GM12878 (cell line): ENCODE results near the gene SRCAP. TPM values are rescaled to one million over a fixed set of nuclear protein-coding genes. Genes with fewer than 3 reads are reported as not detected.

ENCODE experiments used
- ATAC-seq: fragments of 200-7000 bp; cut with Tn5 transposase; 3 replicates; pipeline ENCODE4 v1.9.1; 2020; ENCODE audit warnings: mild to moderate bottlenecking, moderate library complexity
- BruUV-seq: library from RNA; stranded (reverse); fragments of 400-500 nt; replicated peaks from 2 replicates; lab custom pipeline; 2021; lab: Mats Ljungman, UMichigan
- CTCF ChIA-PET: fragments of 300-600 bp; sonication (Branson Sonifier 250); formaldehyde crosslinking; extraction: SDS; loops from one replicate; lab custom pipeline; 2021; ENCODE audit warnings: inconsistent platforms; lab: Yijun Ruan, JAX
- POLR2A ChIA-PET: fragments of 350-600 bp; formaldehyde crosslinking; extraction: SDS; loops from one replicate; lab custom pipeline; 2021; ENCODE audit warnings: inconsistent platforms; lab: Charles Lee
- RAD21 ChIA-PET: fragments of 300-600 bp; sonication (Branson Sonifier 250); formaldehyde crosslinking; loops from one replicate; lab custom pipeline; 2023; ENCODE audit warnings: antibody characterized with exemption; ENCODE audit not compliant: unreplicated experiment; lab: Charles Lee
- SMC1A ChIA-PET: fragments of 300-600 bp; sonication (Branson Sonifier 250); formaldehyde crosslinking; loops from one replicate; lab custom pipeline; 2023; ENCODE audit not compliant: unreplicated experiment, uncharacterized antibody; lab: Charles Lee
- DNase-seq: peaks from one replicate; pipeline ENCODE4 v3.0.0-alpha.2; 2011; ENCODE audit warnings: low read depth, low spot score
- FAIRE-seq: peaks from 3 replicates; lab custom pipeline; 2011; peaks lifted over from hg19 to GRCh38; lab: Jason Lieb, UNC
- H2AFZ ChIP-seq: 2 replicates; pipeline ENCODE4 v1.6.0; 2011; ENCODE audit warnings: low read depth, low read length, control low read depth; ENCODE audit not compliant: control insufficient read depth
- H3K27ac ChIP-seq: 2 replicates; pipeline ENCODE4 v1.5.1; 2011; ENCODE audit warnings: control low read depth; ENCODE audit not compliant: control insufficient read depth, insufficient read depth
- H3K27me3 ChIP-seq, 2 experiments: replicated peaks in 1 of 2; 2 replicates each; pipeline versions ENCODE4 v1.6.0 to v1.6.1; 2011; ENCODE audit warnings: low read length in 1 of 2; ENCODE audit not compliant: control insufficient read depth in 2 of 2, insufficient read depth in 2 of 2
- H3K36me3 ChIP-seq, 2 experiments: 2 replicates each; pipeline ENCODE4 v1.5.1; 2011; ENCODE audit warnings: low read length in 1 of 2; ENCODE audit not compliant: control insufficient read depth in 2 of 2, insufficient read depth in 2 of 2
- H3K4me1 ChIP-seq: 2 replicates; pipeline ENCODE4 v1.6.1; 2011; ENCODE audit warnings: mild to moderate bottlenecking, low read length, moderate library complexity, mixed read lengths; ENCODE audit not compliant: control insufficient read depth, insufficient read depth
- H3K4me2 ChIP-seq: 2 replicates; pipeline ENCODE4 v1.6.0; 2011; ENCODE audit warnings: control low read depth; ENCODE audit not compliant: control insufficient read depth, insufficient read depth
- H3K4me3 ChIP-seq: fragments of 200-600 bp; sonication (generic); 2 replicates; pipeline ENCODE4 v1.5.1; 2016
- H3K79me2 ChIP-seq: 2 replicates; pipeline ENCODE4 v1.6.0; 2011; ENCODE audit warnings: low read length; ENCODE audit not compliant: control insufficient read depth, insufficient read depth
- H3K9ac ChIP-seq: 2 replicates; pipeline ENCODE4 v1.8.0; 2011; ENCODE audit warnings: low read length, control low read depth, mixed read lengths; ENCODE audit not compliant: control insufficient read depth, insufficient read depth
- H3K9me3 ChIP-seq: replicated peaks from 3 replicates; pipeline ENCODE4 v1.5.1; 2011; ENCODE audit warnings: mild to moderate bottlenecking, low read length; ENCODE audit not compliant: control insufficient read depth, insufficient read depth
- H4K20me1 ChIP-seq: 2 replicates; pipeline ENCODE4 v1.6.0; 2011; ENCODE audit not compliant: control insufficient read depth, insufficient read depth
- BHLHE40 ChIP-seq, 2 experiments: fragments of 450-650 bp in 1 of 2; IDR thresholded peaks; 2 replicates each; pipeline ENCODE4 v1.6.1; 2011 to 2017; ENCODE audit warnings: low read depth in 2 of 2, borderline replicate concordance in 1 of 2, improper control_type of control experiment in 1 of 2, low read length in 1 of 2, mild to moderate bottlenecking in 1 of 2
- FOXK2 ChIP-seq: fragments of 450-650 bp; IDR thresholded peaks from 2 replicates; pipeline ENCODE4 v1.6.1; 2017; ENCODE audit warnings: mild to moderate bottlenecking, moderate library complexity
- GABPA ChIP-seq: IDR thresholded peaks from 2 replicates; pipeline ENCODE4 v1.6.1; 2014; ENCODE audit warnings: antibody characterized with exemption, low read depth, mild to moderate bottlenecking, inconsistent platforms
- HSF1 ChIP-seq: fragments of 150-350 bp; IDR thresholded peaks from 2 replicates; pipeline ENCODE4 v1.6.1; 2014; ENCODE audit warnings: mild to moderate bottlenecking, low read depth, low read length
- IRF4 ChIP-seq: IDR thresholded peaks from 2 replicates; pipeline ENCODE4 v1.6.1; 2011; ENCODE audit warnings: low read depth, low read length
- MEF2A ChIP-seq: IDR thresholded peaks from 2 replicates; pipeline ENCODE4 v1.6.1; 2011; ENCODE audit warnings: low read depth, mild to moderate bottlenecking, low read length, moderate library complexity; ENCODE audit not compliant: insufficient read depth
- NFXL1 ChIP-seq: fragments of 450-650 bp; IDR thresholded peaks from 2 replicates; pipeline ENCODE4 v1.6.1; 2017; ENCODE audit warnings: antibody characterized with exemption, mild to moderate bottlenecking, borderline replicate concordance
- NR2F1 ChIP-seq: fragments of 450-650 bp; conservative IDR thresholded peaks from 2 replicates; pipeline ENCODE4 v1.6.1; 2017; ENCODE audit warnings: mild to moderate bottlenecking
- RELA ChIP-seq: fragments of 450-650 bp; IDR thresholded peaks from 2 replicates; pipeline ENCODE4 v1.8.0; 2014; ENCODE audit warnings: borderline replicate concordance; ENCODE audit not compliant: partially characterized antibody
- RUNX3 ChIP-seq: IDR thresholded peaks from 2 replicates; pipeline ENCODE4 v1.6.1; 2012; ENCODE audit warnings: low read length, inconsistent platforms
- TCF12 ChIP-seq: IDR thresholded peaks from 2 replicates; pipeline ENCODE4 v1.6.1; 2011; ENCODE audit warnings: low read depth, mild to moderate bottlenecking, low read length
- USF1 ChIP-seq: IDR thresholded peaks from 2 replicates; pipeline ENCODE4 v1.6.1; 2011; ENCODE audit warnings: borderline replicate concordance, low read depth, mild to moderate bottlenecking, moderate library complexity, mixed read lengths, low read length; ENCODE audit not compliant: insufficient read depth; ENCODE audit errors: extremely low read length
- WGBS: methylation state at CpG from one replicate; pipeline ENCODE4 v1.1.6; 2016; ENCODE audit warnings: low lambda C conversion rate; ENCODE audit not compliant: insufficient replicate concordance, insufficient coverage; ENCODE audit errors: missing lambda C conversion rate; 5-methylcytosine and 5-hydroxymethylcytosine counted together
- in situ Hi-C: fragments of 300-500 bp; cut with MboI; formaldehyde crosslinking; loops from 9 replicates; pipeline ENCODE4 v1.14.3; 2018; ENCODE audit warnings: mixed read lengths
- intact Hi-C: fragments of 100-400 bp; cut with micrococcal nuclease; formaldehyde crosslinking; loops from one replicate; pipeline ENCODE4 v1.14.2; 2022; ENCODE audit not compliant: unreplicated experiment
- polyA plus RNA-seq, 11 experiments: library from polyadenylated mRNA; depleted of rRNA in 4 of 11; unstranded in 6 of 11; stranded (reverse) in 5 of 11; fragments of >200 nt; fragmentation: Nextera tagmentation in 4 of 11; fragmentation: Illumina TruSeq in 1 of 11; extraction: Ambion mirVana in 4 of 11; extraction: Trizol in 1 of 11; gene quantifications; 1 replicate in 1 of 11; 2 replicates in 10 of 11; pipeline versions ENCODE4 v1.2.1 to v1.2.3, GENCODE V29; 2011 to 2016; ENCODE audit warnings: inconsistent platforms in 2 of 11, missing spikeins in 2 of 11, low read depth in 1 of 11
- total RNA-seq, 4 experiments: library from RNA; depleted of rRNA in 3 of 4; stranded (reverse); fragments of >200 nt in 3 of 4; fragmentation: Illumina TruSeq in 1 of 4; extraction: Trizol in 1 of 4; gene quantifications; 2 replicates each; pipeline versions ENCODE4 v1.2.1 to v1.2.3, GENCODE V29; 2013 to 2021

The SRCAP gene
- total and polyA plus RNA-seq, 10 of the 15 experiments (the other 5 are each of a cell fraction or from before 2014, with no cell fraction given), result 0.24 to 58.4 (median 11.6) TPM

- Histone ChIP-seq H3K9ac (no peak overlapping the region), H3K9me3 (no peaks in the 10 kb centered on the region), H4K20me1 (no peaks in the 10 kb centered on the region), H3K4me3 (no peak overlapping the region), H3K27ac (no peak overlapping the region), H2AFZ (no peak overlapping the region), H3K4me1 (peaks cover 6% of the 10 kb centered on the region), H3K27me3 (no peaks in the 10 kb centered on the region), H3K4me2 (no peak overlapping the region), H3K79me2 (peaks cover 15% of the 10 kb centered on the region), H3K36me3 (peaks cover 38 to 45% of the 10 kb centered on the region in 2 experiments; a peak in 3 of 4 replicates)
- 96% methylated on average over 29 of the region's 29 CpGs for WGBS
- POLR2A ChIA-PET, result no interaction called here
- DNase-seq, result no peak
- in situ Hi-C loops, result loop anchor here (25.0 kb wide), 1 partner anchor 1121 kb away; no protein-coding TSS in a partner anchor
- ATAC-seq, result no peak
- CTCF ChIA-PET, result no interaction called here
- SMC1A ChIA-PET, result no interaction called here
- TF ChIP-seq RUNX3 (no peak), GABPA (no peak), IRF4 (no peak), NFXL1 (no peak), BHLHE40 (IDR thresholded peaks at IDR 0.05; ENCODE audit: borderline replicate concordance in 1 of 2, low read depth in 2 of 2, low read length in 1 of 2) (no peak), RELA (no peak), MEF2A (no peak), NR2F1 (no peak), FOXK2 (no peak), TCF12 (no peak), USF1 (no peak), HSF1 (no peak)
- FAIRE-seq, result no peak
- RAD21 ChIA-PET, result no interaction called here
- BruUV-seq, result no TSS peak
- intact Hi-C loops, result no loop called here
Observed at GRCh38 chr16:30766206-30766932, 67.4 kb downstream of the SRCAP start.
